Lung microvascular endothelial cell (primary cell): ENCODE data around the gene SNX33. TPM values are rescaled to one million over a fixed set of nuclear protein-coding genes. Genes with fewer than 3 reads are reported as not detected.
"Not testable (repeated sequence)": the region's sequence is repeated elsewhere in the genome, so short reads cannot be mapped to it uniquely, and the experiment has no call there.

Experiments
- DNase-seq, 2 donors: peaks; one replicate each; pipeline versions ENCODE4 v3.0.0 to v3.0.0-alpha.2; 2010; ENCODE audit warnings: low read depth in 2 of 2
- total RNA-seq: library from RNA; depleted of rRNA; stranded (reverse); fragments of >200 nt; gene quantifications from 2 replicates; pipeline ENCODE4 v1.2.1, GENCODE V29; 2014

The SNX33 gene
- total RNA-seq, 1 donor from 2014 or later = 13.3 TPM

- no peak for DNase-seq
Observed at GRCh38 chr15:75680007-75680789, 32.5 kb downstream of the SNX33 start.

GRCh38 chr15:75682181-75683135 is 34.7 kb downstream of the SNX33 start:
- DNase-seq = no peak

GRCh38 chr15:75683646-75684312 is 36.1 kb downstream of the SNX33 start:
- peak; percentile 65 to 80 for DNase-seq

- no peak for DNase-seq
Observed at GRCh38 chr15:75684648-75685047, 36.9 kb downstream of the SNX33 start.

GRCh38 chr15:75685195-75685594 is 37.5 kb downstream of the SNX33 start:
- no peak for DNase-seq

- DNase-seq = peak; percentile 67 to 76
Observed at GRCh38 chr15:75686212-75686642, 38.5 kb downstream of the SNX33 start.

GRCh38 chr15:75687486-75688277 is 40.0 kb downstream of the SNX33 start:
- no peak for DNase-seq

- no peak for DNase-seq
Observed at GRCh38 chr15:75688278-75688557, 40.5 kb downstream of the SNX33 start.

- DNase-seq = no peak
Observed at GRCh38 chr15:75688831-75689230, 41.1 kb downstream of the SNX33 start.

GRCh38 chr15:75689429-75689828 is 41.7 kb downstream of the SNX33 start:
- DNase-seq = not testable (repeated sequence)

- DNase-seq = not testable (repeated sequence)
Observed at GRCh38 chr15:75692311-75692710, 44.6 kb downstream of the SNX33 start.

GRCh38 chr15:75693028-75693427 is 45.3 kb downstream of the SNX33 start:
- DNase-seq = not testable (repeated sequence)

GRCh38 chr15:75693501-75694240 is 46.0 kb downstream of the SNX33 start:
- DNase-seq = peak; percentile 54 to 92

GRCh38 chr15:75694241-75695182 is 46.8 kb downstream of the SNX33 start:
- peak; percentile 57 to 91 for DNase-seq

GRCh38 chr15:75695220-75695619 is 47.5 kb downstream of the SNX33 start:
- peak in 1 of 2 donors; percentile 38 for DNase-seq

- no peak for DNase-seq
Observed at GRCh38 chr15:75695634-75696310, 48.1 kb downstream of the SNX33 start.

- no peak for DNase-seq
Observed at GRCh38 chr15:75696311-75696720, 48.6 kb downstream of the SNX33 start.

GRCh38 chr15:75696854-75697259 is 49.1 kb downstream of the SNX33 start:
- DNase-seq = no peak

- no peak for DNase-seq
Observed at GRCh38 chr15:75697523-75697922, 49.8 kb downstream of the SNX33 start.
